ENCODE results near the gene ERGIC1. TPM values are rescaled to one million over a fixed set of nuclear protein-coding genes. Genes with fewer than 3 reads are reported as not detected.

ERGIC1 gene
- total RNA-seq, 1 experiment from 2014 or later = 89.8 TPM

DNA sequence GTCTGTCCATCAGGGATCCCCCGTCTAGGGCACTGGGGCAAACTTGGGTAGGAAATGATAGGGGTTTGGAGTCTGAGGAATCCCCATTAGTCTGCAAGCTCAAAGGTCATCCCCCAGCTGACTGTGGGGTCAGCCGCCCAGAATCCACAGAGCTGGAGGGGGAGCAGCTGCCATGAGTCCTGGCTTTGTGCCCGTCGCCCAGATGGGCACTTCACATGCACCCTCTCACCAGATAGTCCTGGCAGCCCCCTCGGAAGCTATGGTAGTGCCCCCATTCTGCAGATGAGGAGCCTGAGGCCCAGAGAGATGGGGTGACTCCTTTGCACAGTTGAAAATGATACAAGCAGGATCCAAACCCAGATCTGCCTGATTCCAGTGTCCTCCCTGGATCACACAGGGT, 89.5 kb downstream of the ERGIC1 start:
- POLR2A ChIA-PET = no interaction called here
- no peaks in the 10 kb centered on the region for H3K9me3 Mint-ChIP-seq
- CTCF ChIA-PET = interaction anchor here (0.8 to 1.7 kb wide), 2 partner anchors 9 to 16 kb away, joined by 3 to 4 read pairs; no protein-coding TSS in a partner anchor
- no peaks in the 10 kb centered on the region for H3K27me3 Mint-ChIP-seq (ENCODE audit: low read depth)
- H3K4me3 Mint-ChIP-seq = no peak overlapping the region
- TF ChIP-seq SP1 (CRISPR knock-in tag; conservative IDR thresholded peaks at IDR 0.05) (no peak), ZNF263 (CRISPR knock-in tag; IDR thresholded peaks at IDR 0.05; ENCODE audit: low read depth) (no peak), FOXK1 (CRISPR knock-in tag; IDR thresholded peaks at IDR 0.05) (no peak), ZNF138 (CRISPR knock-in tag; conservative IDR thresholded peaks at IDR 0.05) (no peak), MYBL2 (CRISPR knock-in tag; IDR thresholded peaks at IDR 0.05) (no peak), ZBTB21 (CRISPR knock-in tag; IDR thresholded peaks at IDR 0.05; ENCODE audit: borderline replicate concordance) (no peak), ATF1 (CRISPR knock-in tag; IDR thresholded peaks at IDR 0.05) (no peak), CREM (CRISPR knock-in tag; IDR thresholded peaks at IDR 0.05) (no peak), SMAD3 (CRISPR knock-in tag; IDR thresholded peaks at IDR 0.05; ENCODE audit: borderline replicate concordance) (no peak), SMAD4 (CRISPR knock-in tag; IDR thresholded peaks at IDR 0.05) (no peak)
- TF ChIP-seq, protein P1, sequence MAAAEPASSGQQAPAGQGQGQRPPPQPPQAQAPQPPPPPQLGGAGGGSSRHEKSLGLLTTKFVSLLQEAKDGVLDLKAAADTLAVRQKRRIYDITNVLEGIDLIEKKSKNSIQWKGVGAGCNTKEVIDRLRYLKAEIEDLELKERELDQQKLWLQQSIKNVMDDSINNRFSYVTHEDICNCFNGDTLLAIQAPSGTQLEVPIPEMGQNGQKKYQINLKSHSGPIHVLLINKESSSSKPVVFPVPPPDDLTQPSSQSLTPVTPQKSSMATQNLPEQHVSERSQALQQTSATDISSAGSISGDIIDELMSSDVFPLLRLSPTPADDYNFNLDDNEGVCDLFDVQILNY (CRISPR knock-in tag; IDR thresholded peaks at IDR 0.05) = no peak
- TF ChIP-seq, protein P2, sequence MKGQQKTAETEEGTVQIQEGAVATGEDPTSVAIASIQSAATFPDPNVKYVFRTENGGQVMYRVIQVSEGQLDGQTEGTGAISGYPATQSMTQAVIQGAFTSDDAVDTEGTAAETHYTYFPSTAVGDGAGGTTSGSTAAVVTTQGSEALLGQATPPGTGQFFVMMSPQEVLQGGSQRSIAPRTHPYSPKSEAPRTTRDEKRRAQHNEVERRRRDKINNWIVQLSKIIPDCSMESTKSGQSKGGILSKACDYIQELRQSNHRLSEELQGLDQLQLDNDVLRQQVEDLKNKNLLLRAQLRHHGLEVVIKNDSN (CRISPR knock-in tag; IDR thresholded peaks at IDR 0.05) = no peak
- H3K36me3 Mint-ChIP-seq = peaks cover 41% of the 10 kb centered on the region
- no peak overlapping the region for H3K27ac Mint-ChIP-seq
- DNase-seq (ENCODE audit: low spot score) = no peak
- no peak for ATAC-seq
- no peaks in the 10 kb centered on the region for H3K4me1 Mint-ChIP-seq

DNA sequence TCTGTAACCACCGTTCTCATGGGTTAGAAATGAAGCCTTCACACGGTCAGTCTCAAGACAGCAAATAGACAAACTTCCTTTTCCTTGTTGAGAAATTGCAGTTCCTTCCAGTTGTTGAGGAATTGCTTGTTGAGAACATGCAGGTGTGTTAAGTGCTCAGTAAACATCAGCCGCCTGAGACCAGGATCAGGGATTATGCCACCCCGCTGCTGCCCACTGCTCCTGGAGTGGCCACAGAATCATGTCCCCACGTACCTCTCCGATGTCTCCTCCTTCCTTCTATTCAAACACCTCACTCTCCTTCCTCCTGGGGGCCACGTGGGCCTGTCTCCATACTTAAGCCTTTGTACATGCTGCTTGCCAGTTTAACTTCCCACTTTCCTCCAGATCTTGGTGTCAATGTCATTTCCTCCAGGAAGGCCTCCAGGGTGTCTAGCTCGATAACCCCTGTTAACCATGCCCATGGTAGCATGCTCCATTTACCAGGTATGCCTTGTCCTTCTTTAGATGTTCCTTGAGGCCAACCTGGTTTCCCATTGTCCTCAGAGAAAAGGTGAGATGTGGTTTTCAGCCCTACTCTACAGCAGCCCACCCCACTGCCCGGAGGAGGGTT, 91.4 kb downstream of the ERGIC1 start:
- H3K27ac Mint-ChIP-seq = no peak overlapping the region; the same call in 1 of the 2 replicates
- no peaks in the 10 kb centered on the region for H3K9me3 Mint-ChIP-seq
- no peak for ATAC-seq
- ChIA-PET CTCF (interaction anchor here (0.9 kb wide), 1 partner anchor 33 kb away, joined by 3 read pairs; no protein-coding TSS in a partner anchor), POLR2A (no interaction called here)
- no peak overlapping the region for H3K4me3 Mint-ChIP-seq
- no peaks in the 10 kb centered on the region for H3K4me1 Mint-ChIP-seq
- H3K27me3 Mint-ChIP-seq (ENCODE audit: low read depth) = no peaks in the 10 kb centered on the region
- H3K36me3 Mint-ChIP-seq = peaks cover 37% of the 10 kb centered on the region
- DNase-seq (ENCODE audit: low spot score) = no peak
- TF ChIP-seq SP1 (CRISPR knock-in tag; conservative IDR thresholded peaks at IDR 0.05) (no peak), TEAD1 (CRISPR knock-in tag; IDR thresholded peaks at IDR 0.05) (no peak), EMX1 (CRISPR knock-in tag; IDR thresholded peaks at IDR 0.05) (no peak), ZNF121 (CRISPR knock-in tag; IDR thresholded peaks at IDR 0.05) (no peak), CREB1 (CRISPR knock-in tag; IDR thresholded peaks at IDR 0.05) (no peak), ELF4 (CRISPR knock-in tag; IDR thresholded peaks at IDR 0.05; ENCODE audit: low read depth) (no peak), RORB (CRISPR knock-in tag; IDR thresholded peaks at IDR 0.05) (no peak), NR1H2 (CRISPR knock-in tag; IDR thresholded peaks at IDR 0.05) (no peak), NFYB (CRISPR knock-in tag; conservative IDR thresholded peaks at IDR 0.05; ENCODE audit: low read depth) (no peak)
- TF ChIP-seq, protein P3, sequence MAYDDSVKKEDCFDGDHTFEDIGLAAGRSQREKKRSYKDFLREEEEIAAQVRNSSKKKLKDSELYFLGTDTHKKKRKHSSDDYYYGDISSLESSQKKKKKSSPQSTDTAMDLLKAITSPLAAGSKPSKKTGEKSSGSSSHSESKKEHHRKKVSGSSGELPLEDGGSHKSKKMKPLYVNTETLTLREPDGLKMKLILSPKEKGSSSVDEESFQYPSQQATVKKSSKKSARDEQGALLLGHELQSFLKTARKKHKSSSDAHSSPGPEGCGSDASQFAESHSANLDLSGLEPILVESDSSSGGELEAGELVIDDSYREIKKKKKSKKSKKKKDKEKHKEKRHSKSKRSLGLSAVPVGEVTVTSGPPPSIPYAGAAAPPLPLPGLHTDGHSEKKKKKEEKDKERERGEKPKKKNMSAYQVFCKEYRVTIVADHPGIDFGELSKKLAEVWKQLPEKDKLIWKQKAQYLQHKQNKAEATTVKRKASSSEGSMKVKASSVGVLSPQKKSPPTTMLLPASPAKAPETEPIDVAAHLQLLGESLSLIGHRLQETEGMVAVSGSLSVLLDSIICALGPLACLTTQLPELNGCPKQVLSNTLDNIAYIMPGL (CRISPR knock-in tag; IDR thresholded peaks at IDR 0.05) = no peak
- TF ChIP-seq, protein P4, sequence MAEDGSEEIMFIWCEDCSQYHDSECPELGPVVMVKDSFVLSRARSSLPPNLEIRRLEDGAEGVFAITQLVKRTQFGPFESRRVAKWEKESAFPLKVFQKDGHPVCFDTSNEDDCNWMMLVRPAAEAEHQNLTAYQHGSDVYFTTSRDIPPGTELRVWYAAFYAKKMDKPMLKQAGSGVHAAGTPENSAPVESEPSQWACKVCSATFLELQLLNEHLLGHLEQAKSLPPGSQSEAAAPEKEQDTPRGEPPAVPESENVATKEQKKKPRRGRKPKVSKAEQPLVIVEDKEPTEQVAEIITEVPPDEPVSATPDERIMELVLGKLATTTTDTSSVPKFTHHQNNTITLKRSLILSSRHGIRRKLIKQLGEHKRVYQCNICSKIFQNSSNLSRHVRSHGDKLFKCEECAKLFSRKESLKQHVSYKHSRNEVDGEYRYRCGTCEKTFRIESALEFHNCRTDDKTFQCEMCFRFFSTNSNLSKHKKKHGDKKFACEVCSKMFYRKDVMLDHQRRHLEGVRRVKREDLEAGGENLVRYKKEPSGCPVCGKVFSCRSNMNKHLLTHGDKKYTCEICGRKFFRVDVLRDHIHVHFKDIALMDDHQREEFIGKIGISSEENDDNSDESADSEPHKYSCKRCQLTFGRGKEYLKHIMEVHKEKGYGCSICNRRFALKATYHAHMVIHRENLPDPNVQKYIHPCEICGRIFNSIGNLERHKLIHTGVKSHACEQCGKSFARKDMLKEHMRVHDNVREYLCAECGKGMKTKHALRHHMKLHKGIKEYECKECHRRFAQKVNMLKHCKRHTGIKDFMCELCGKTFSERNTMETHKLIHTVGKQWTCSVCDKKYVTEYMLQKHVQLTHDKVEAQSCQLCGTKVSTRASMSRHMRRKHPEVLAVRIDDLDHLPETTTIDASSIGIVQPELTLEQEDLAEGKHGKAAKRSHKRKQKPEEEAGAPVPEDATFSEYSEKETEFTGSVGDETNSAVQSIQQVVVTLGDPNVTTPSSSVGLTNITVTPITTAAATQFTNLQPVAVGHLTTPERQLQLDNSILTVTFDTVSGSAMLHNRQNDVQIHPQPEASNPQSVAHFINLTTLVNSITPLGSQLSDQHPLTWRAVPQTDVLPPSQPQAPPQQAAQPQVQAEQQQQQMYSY (CRISPR knock-in tag; IDR thresholded peaks at IDR 0.05) = no peak
- TF ChIP-seq, protein P5, sequence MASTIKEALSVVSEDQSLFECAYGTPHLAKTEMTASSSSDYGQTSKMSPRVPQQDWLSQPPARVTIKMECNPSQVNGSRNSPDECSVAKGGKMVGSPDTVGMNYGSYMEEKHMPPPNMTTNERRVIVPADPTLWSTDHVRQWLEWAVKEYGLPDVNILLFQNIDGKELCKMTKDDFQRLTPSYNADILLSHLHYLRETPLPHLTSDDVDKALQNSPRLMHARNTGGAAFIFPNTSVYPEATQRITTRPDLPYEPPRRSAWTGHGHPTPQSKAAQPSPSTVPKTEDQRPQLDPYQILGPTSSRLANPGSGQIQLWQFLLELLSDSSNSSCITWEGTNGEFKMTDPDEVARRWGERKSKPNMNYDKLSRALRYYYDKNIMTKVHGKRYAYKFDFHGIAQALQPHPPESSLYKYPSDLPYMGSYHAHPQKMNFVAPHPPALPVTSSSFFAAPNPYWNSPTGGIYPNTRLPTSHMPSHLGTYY (CRISPR knock-in tag; IDR thresholded peaks at IDR 0.05) = no peak
- TF ChIP-seq, protein P6, sequence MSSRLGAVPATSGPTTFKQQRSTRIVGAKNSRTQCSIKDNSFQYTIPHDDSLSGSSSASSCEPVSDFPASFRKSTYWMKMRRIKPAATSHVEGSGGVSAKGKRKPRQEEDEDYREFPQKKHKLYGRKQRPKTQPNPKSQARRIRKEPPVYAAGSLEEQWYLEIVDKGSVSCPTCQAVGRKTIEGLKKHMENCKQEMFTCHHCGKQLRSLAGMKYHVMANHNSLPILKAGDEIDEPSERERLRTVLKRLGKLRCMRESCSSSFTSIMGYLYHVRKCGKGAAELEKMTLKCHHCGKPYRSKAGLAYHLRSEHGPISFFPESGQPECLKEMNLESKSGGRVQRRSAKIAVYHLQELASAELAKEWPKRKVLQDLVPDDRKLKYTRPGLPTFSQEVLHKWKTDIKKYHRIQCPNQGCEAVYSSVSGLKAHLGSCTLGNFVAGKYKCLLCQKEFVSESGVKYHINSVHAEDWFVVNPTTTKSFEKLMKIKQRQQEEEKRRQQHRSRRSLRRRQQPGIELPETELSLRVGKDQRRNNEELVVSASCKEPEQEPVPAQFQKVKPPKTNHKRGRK (CRISPR knock-in tag; IDR thresholded peaks at IDR 0.05; ENCODE audit: borderline replicate concordance) = no peak
- TF ChIP-seq, protein P7, sequence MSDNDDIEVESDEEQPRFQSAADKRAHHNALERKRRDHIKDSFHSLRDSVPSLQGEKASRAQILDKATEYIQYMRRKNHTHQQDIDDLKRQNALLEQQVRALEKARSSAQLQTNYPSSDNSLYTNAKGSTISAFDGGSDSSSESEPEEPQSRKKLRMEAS (CRISPR knock-in tag; IDR thresholded peaks at IDR 0.05) = no peak
- TF ChIP-seq, protein P1 (CRISPR knock-in tag; IDR thresholded peaks at IDR 0.05) = no peak
